GM12878 (cell line): ENCODE results near the gene PPM1G. TPM values are rescaled to one million over a fixed set of nuclear protein-coding genes. Genes with fewer than 3 reads are reported as not detected.

Source experiments
- CHD2 ChIP-seq: IDR thresholded peaks from 2 replicates; pipeline ENCODE4 v1.6.1; 2011; ENCODE audit warnings: low read depth, low read length, improper control_type of control experiment, borderline replicate concordance
- CTCF ChIP-seq, 3 experiments: IDR thresholded peaks in 2 of 3; conservative IDR thresholded peaks in 1 of 3; 2 replicates each; pipeline ENCODE4 v1.5.1; 2011; ENCODE audit warnings: low read depth in 3 of 3, low read length in 3 of 3, mild to moderate bottlenecking in 3 of 3, control low read depth in 2 of 3, moderate library complexity in 2 of 3, inconsistent platforms in 1 of 3, mixed read lengths in 1 of 3; ENCODE audit not compliant: control insufficient read depth in 2 of 3, insufficient read depth in 1 of 3; ENCODE audit errors: extremely low read depth in 1 of 3
- E4F1 ChIP-seq: fragments of 450-650 bp; IDR thresholded peaks from 2 replicates; pipeline ENCODE4 v1.6.1; 2018; ENCODE audit warnings: borderline replicate concordance, mild to moderate bottlenecking; ENCODE audit not compliant: partially characterized antibody
- EED ChIP-seq: sonication (generic); IDR thresholded peaks from 2 replicates; pipeline ENCODE4 v1.6.1; 2016; ENCODE audit warnings: antibody characterized with exemption, low read depth
- FOXK2 ChIP-seq: fragments of 450-650 bp; IDR thresholded peaks from 2 replicates; pipeline ENCODE4 v1.6.1; 2017; ENCODE audit warnings: mild to moderate bottlenecking, moderate library complexity
- MEF2B ChIP-seq: fragments of 450-650 bp; IDR thresholded peaks from 2 replicates; pipeline ENCODE4 v1.6.1; 2018; ENCODE audit warnings: mild to moderate bottlenecking, moderate library complexity; ENCODE audit not compliant: partially characterized antibody, poor library complexity, severe bottlenecking
- MXI1 ChIP-seq: fragments of 150-350 bp; IDR thresholded peaks from 2 replicates; pipeline ENCODE4 v1.6.1; 2011; ENCODE audit warnings: low read depth, mild to moderate bottlenecking, inconsistent platforms, low read length, improper control_type of control experiment
- MYC ChIP-seq: IDR thresholded peaks from 2 replicates; pipeline ENCODE4 v1.6.1; 2011; ENCODE audit warnings: mild to moderate bottlenecking, low read length, moderate library complexity, inconsistent platforms; ENCODE audit not compliant: insufficient read depth, insufficient replicate concordance, insufficient read length, severe bottlenecking
- NFYA ChIP-seq: IDR thresholded peaks from 2 replicates; pipeline ENCODE4 v1.6.1; 2011; ENCODE audit warnings: low read depth, mild to moderate bottlenecking, low read length, improper control_type of control experiment, borderline replicate concordance
- PBX3 ChIP-seq: IDR thresholded peaks from 2 replicates; pipeline ENCODE4 v1.6.1; 2011; ENCODE audit warnings: mild to moderate bottlenecking, low read depth, low read length, moderate library complexity; ENCODE audit not compliant: insufficient replicate concordance
- POLR2A ChIP-seq: IDR thresholded peaks from 2 replicates; pipeline ENCODE4 v1.6.1; 2011; ENCODE audit warnings: low read depth, mild to moderate bottlenecking, low read length
- POLR2AphosphoS2 ChIP-seq: IDR thresholded peaks from 2 replicates; pipeline ENCODE4 v1.6.1; 2011; ENCODE audit warnings: low read depth, mild to moderate bottlenecking, low read length, improper control_type of control experiment, moderate library complexity
- RBBP5 ChIP-seq: fragments of 200-600 bp; sonication (generic); conservative IDR thresholded peaks from 2 replicates; pipeline ENCODE4 v1.6.1; 2016
- RFX5 ChIP-seq: IDR thresholded peaks from 2 replicates; pipeline ENCODE4 v1.6.1; 2011; ENCODE audit warnings: low read depth, low read length, improper control_type of control experiment
- TCF12 ChIP-seq: IDR thresholded peaks from 2 replicates; pipeline ENCODE4 v1.6.1; 2011; ENCODE audit warnings: low read depth, mild to moderate bottlenecking, low read length
- TCF7 ChIP-seq: IDR thresholded peaks from 2 replicates; pipeline ENCODE4 v1.6.1; 2014; ENCODE audit warnings: antibody characterized with exemption, borderline replicate concordance
- YY1 ChIP-seq: IDR thresholded peaks from 2 replicates; pipeline ENCODE4 v1.6.1; 2011; ENCODE audit warnings: low read depth, mild to moderate bottlenecking, low read length
- ZNF24 ChIP-seq: fragments of 450-650 bp; IDR thresholded peaks from 2 replicates; pipeline ENCODE4 v1.6.1; 2017; ENCODE audit warnings: antibody characterized with exemption, mild to moderate bottlenecking
- polyA plus RNA-seq, 11 experiments: library from polyadenylated mRNA; depleted of rRNA in 4 of 11; unstranded in 6 of 11; stranded (reverse) in 5 of 11; fragments of >200 nt; fragmentation: Nextera tagmentation in 4 of 11; fragmentation: Illumina TruSeq in 1 of 11; extraction: Ambion mirVana in 4 of 11; extraction: Trizol in 1 of 11; gene quantifications; 1 replicate in 1 of 11; 2 replicates in 10 of 11; pipeline versions ENCODE4 v1.2.1 to v1.2.3, GENCODE V29; 2011 to 2016; ENCODE audit warnings: inconsistent platforms in 2 of 11, missing spikeins in 2 of 11, low read depth in 1 of 11
- total RNA-seq, 4 experiments: library from RNA; depleted of rRNA in 3 of 4; stranded (reverse); fragments of >200 nt in 3 of 4; fragmentation: Illumina TruSeq in 1 of 4; extraction: Trizol in 1 of 4; gene quantifications; 2 replicates each; pipeline versions ENCODE4 v1.2.1 to v1.2.3, GENCODE V29; 2013 to 2021
- TF ChIP-seq, protein P1 (sequence below): fragments of 450-650 bp; IDR thresholded peaks from 2 replicates; pipeline ENCODE4 v1.6.1; 2017; ENCODE audit warnings: mild to moderate bottlenecking
- TF ChIP-seq, protein P2 (sequence below): fragments of 450-650 bp; conservative IDR thresholded peaks from 2 replicates; pipeline ENCODE4 v1.6.1; 2017; ENCODE audit warnings: mild to moderate bottlenecking, moderate library complexity

PPM1G gene
- total and polyA plus RNA-seq, 10 of the 15 experiments (the other 5 are each of a cell fraction or from before 2014, with no cell fraction given): 68.8 to 171 (median 121) TPM

- no peak for TF ChIP-seq E4F1
- no peak for TF ChIP-seq MEF2B
- no peak for TF ChIP-seq RBBP5
- TF ChIP-seq FOXK2: no peak
- no peak for TF ChIP-seq MXI1
- no peak for TF ChIP-seq YY1
- no peak for TF ChIP-seq TCF12
- no peak for TF ChIP-seq ZNF24
- no peak for TF ChIP-seq NFYA
- TF ChIP-seq POLR2AphosphoS2: 0 out of 2 replicates have a peak, but pooled peaks have one; percentile 42
- no peak for TF ChIP-seq MYC
- TF ChIP-seq PBX3: no peak
- TF ChIP-seq, protein P1, sequence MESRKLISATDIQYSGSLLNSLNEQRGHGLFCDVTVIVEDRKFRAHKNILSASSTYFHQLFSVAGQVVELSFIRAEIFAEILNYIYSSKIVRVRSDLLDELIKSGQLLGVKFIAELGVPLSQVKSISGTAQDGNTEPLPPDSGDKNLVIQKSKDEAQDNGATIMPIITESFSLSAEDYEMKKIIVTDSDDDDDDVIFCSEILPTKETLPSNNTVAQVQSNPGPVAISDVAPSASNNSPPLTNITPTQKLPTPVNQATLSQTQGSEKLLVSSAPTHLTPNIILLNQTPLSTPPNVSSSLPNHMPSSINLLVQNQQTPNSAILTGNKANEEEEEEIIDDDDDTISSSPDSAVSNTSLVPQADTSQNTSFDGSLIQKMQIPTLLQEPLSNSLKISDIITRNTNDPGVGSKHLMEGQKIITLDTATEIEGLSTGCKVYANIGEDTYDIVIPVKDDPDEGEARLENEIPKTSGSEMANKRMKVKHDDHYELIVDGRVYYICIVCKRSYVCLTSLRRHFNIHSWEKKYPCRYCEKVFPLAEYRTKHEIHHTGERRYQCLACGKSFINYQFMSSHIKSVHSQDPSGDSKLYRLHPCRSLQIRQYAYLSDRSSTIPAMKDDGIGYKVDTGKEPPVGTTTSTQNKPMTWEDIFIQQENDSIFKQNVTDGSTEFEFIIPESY: no peak
- no peak for TF ChIP-seq EED
- peak in 2 of 3 experiments; percentile 6 to 24; a peak in 1 of 6 replicates for TF ChIP-seq CTCF (IDR thresholded peaks at IDR 0.05 in 2 of 3, conservative IDR thresholded peaks at IDR 0.05 in 1 of 3; ENCODE audit: control insufficient read depth in 2 of 3, extremely low read depth in 1 of 3, insufficient read depth in 1 of 3, low read depth in 3 of 3, low read length in 3 of 3)
- TF ChIP-seq, protein P2, sequence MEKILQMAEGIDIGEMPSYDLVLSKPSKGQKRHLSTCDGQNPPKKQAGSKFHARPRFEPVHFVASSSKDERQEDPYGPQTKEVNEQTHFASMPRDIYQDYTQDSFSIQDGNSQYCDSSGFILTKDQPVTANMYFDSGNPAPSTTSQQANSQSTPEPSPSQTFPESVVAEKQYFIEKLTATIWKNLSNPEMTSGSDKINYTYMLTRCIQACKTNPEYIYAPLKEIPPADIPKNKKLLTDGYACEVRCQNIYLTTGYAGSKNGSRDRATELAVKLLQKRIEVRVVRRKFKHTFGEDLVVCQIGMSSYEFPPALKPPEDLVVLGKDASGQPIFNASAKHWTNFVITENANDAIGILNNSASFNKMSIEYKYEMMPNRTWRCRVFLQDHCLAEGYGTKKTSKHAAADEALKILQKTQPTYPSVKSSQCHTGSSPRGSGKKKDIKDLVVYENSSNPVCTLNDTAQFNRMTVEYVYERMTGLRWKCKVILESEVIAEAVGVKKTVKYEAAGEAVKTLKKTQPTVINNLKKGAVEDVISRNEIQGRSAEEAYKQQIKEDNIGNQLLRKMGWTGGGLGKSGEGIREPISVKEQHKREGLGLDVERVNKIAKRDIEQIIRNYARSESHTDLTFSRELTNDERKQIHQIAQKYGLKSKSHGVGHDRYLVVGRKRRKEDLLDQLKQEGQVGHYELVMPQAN: no peak
- TF ChIP-seq POLR2A: peak; percentile 84
- no peak for TF ChIP-seq TCF7
- TF ChIP-seq RFX5: no peak
- no peak for TF ChIP-seq CHD2
Observed at GRCh38 chr2:27378096-27378808, 31.1 kb downstream of the PPM1G start (continued).
